ENCODE data around the gene TRIM68. TPM values are rescaled to one million over a fixed set of nuclear protein-coding genes. Genes with fewer than 3 reads are reported as not detected.

Gene TRIM68
- total RNA-seq, 1 donor from 2014 or later, result 24.6 TPM

DNA sequence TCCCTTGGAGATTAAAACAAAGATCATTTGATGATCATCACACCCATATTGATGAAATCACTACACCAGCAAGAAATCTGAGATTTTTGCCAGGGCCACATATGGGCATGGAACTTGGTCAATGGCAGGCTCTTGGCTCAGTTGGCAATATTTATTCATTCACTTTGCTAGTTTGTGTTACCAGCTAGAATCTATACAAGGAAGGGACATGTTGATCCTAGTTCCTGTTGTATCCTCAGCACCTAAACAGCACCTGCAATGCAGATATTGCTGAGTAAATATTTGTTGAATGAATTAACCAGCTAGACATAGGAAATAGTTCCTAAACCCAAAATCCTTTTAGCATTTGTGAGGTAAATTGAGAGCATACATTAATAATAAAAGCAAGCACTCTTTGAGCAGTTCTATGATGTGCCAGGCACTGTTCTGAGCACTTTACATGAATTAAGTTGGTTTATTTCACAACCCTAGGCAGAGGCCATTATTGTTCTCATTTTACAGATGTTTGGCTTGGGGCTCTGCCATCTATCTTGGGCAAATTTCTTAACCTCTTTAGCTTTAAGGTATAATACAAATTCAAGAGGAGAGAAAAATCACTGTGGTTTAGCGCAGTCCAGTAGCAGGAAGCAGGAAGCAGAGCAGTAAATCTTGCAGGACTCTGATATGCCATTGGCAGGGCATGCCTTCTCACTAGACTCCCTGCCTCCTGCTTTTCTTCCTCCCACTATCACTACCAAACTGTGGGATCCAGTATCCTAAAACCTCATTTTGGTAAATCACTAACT, 1.6 kb downstream of the TRIM68 start:
- no peak for DNase-seq (ENCODE audit: low spot score)

DNA sequence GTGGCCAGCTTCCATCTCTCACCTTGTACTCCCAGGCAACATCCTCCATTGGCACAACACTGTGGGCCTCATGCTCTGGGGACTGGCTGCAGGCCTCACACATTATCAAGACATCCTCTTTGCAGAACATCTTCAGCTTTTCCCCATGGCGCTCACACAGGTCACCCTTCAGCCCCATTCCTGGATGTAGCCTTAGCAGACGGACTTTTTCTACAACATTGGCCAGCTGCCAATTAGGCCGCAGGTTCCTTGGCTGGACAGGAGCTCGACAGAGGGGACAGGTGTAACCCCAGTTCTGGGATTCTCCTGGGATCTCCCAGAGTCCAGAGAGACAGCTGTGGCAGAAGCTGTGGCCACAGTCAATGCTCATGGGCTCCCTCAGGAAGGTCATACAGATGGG, 3.0 kb downstream of the TRIM68 start:
- no peak for DNase-seq (ENCODE audit: low spot score)

DNA sequence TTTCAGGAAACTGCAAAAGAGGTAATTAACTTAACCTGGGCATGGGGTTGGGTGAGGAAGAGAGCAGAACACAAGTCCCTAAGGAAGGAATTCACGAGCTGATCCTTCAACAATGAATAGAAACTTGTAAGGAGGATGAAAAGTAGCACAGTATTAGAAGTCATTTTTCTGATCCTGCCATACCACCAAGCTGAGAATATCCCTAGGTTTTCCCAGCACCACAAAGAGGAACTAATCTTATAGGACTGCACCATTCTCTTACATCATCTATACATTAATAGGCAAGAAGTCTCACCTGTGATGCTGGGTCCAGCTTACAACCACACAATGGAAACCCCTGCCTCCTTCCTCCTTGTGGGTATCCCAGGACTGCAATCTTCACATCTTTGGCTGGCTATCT, 14.3 kb downstream of the TRIM68 start, which contains the start of gene OR52I1:
Gene OR52I1 (plus strand): TSS at position 301 of the 400 bp plus-strand sequence. CDS start 0 bp downstream, at position 301.
- DNase-seq (ENCODE audit: low spot score), result no peak

DNA sequence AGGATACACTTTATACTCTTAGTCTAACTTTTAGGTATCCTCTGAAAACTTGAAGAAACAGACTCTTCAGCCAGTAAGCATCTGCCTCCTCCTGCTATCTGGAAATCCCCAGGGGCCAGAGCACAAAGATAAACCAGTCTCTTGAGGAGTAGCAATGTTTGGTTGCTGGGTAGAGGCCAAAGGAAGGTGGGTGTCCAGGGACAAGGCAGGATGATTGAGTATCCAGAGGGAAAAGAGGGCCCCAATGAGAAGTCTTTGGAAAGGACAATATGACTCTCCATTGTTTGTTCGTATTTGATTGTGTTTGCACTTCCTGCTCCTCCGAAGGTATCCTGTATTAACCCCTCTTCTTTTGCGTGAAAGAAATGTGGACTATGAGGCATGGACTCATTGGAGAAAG, 19.0 kb downstream of the TRIM68 start:
- no peak for DNase-seq (ENCODE audit: low spot score)

DNA sequence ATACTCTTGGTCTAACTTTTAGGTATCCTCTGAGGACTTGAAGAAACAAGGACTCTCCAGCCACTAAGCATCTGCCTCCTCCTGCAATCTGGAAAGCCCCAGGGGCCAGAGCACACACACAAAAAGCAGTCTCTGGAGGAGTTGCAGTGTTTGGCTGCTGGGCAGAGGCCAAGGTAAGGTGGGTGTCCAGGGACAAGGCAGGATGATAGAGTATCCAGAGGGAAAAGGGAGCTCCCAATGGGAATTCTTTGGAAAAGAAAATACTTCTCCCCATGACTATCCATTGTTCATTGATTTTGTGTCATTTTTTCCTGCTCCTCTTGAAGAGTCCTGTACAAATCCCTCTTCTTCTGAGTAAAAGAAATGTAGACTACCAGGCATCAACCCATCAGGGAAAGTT, 26.6 kb downstream of the TRIM68 start, which contains the start of gene OR52I2:
Gene OR52I2 (plus strand): TSS at position 301 of the 400 bp plus-strand sequence.
- no peak for DNase-seq (ENCODE audit: low spot score)

DNA sequence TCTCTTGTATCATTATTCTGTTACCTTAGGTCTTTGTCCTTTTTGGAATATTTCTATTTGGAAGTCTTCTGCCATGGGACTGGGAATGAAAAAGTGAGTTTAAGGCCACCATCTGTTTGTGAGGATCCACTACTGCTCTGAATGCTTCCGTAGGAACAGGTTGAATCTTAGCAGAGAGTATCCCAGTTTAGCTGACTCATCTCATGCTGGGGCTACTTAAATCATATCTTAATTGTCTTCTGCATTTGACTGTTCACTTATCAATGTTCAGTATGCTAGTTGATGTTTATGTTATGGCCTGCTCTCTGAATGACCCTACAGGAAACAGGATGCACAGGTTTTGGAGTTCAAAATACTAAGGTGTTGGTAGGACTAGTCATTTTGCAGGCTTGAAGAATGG, 27.9 kb downstream of the TRIM68 start:
- no peak for DNase-seq (ENCODE audit: low spot score)

DNA sequence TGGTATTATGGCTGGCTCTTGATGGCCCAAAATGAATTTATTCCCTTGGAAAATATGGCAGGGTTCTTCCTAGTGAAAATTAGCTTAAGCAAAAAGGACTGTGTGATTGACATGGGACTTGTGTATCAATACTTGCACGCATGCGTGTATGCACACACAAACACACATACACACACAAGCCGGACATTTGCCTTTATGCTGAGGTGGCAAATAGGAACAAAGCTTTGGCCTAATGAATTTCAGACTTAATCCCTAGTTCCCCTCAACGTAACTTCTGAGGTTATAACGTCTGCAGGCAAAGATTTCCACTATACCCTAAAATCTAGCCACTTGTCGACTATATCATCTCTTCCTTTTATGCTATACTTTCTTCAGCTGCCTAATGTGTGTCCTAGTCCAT, 29.4 kb downstream of the TRIM68 start:
- DNase-seq (ENCODE audit: low spot score), result no peak

DNA sequence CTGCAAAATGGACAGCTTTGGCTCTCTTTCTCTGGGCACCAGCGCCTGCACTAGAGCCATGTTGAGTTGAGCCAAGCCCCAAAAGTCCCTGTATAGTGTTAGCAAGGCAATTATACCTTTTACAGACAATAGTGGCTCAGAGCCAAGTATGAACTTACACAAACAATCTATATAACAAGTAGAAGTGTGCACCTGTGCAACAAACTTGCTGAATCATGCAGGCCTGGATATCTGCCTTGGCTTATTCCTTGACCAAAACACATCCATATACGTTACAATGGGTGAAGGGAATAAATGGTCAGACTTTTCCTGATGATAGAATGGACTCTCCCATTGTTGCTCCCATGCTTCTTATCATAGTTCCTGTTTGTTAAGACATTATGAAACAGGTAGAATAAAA, 30.3 kb downstream of the TRIM68 start:
- no peak for DNase-seq (ENCODE audit: low spot score)

DNA sequence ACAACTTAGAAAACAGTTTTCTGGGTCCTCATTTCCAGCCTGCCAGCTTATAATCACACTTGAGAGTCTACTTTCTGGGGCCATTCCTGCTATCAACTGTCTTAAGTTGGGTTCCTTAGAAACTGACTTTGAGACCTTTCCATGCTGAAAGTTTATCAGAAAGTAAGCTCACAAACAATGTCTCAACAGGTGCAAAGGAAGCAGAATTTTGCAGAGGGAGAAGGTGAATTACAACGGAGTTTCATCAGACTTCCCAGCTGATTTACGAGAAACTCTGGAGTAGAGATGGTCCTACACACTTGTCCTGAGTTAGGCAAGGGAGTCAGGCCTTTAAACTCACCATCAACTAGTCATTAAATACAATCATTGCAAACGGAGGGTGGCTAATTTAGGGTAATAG, 31.2 kb downstream of the TRIM68 start:
- DNase-seq (ENCODE audit: low spot score), result no peak

DNA sequence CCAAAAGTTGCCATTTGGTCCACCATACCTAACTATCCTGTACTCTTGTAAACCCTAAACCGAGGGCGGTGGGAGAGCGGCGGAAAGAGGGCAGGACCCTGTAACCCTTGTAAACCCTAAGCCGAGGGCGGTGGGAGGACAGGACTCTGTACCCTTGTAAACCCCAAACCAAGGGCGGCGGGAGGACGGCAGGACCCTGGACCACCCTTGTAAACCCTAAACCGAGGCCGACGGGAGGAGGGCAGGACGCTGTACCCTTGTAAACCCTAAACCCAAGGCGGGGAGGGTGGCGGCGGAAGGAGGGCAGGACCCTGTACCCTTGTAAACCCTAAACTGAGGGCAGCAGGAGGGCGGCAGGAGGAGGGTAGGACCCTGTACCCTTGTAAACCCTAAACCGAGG, 39.0 kb downstream of the TRIM68 start:
- DNase-seq (ENCODE audit: low spot score), result no peak

DNA sequence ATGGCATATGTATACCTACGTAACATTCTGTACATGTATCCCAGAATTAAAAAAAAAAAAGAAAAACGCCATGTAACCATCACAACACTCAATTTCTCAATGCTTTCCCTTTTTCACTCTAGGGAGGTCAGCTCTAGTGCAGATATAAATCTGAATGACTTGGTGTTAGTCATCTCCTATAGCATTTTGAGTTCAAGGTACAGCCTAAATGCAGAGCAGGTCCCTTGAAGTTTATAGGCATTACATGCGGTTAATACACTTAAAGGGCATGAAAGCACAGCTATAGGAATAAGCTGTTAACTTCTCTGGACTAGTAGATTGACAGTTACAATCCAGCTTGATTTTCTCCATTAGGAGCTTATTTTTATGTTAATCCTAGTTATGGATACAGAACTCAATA, 42.7 kb downstream of the TRIM68 start:
- DNase-seq (ENCODE audit: low spot score), result no peak

DNA sequence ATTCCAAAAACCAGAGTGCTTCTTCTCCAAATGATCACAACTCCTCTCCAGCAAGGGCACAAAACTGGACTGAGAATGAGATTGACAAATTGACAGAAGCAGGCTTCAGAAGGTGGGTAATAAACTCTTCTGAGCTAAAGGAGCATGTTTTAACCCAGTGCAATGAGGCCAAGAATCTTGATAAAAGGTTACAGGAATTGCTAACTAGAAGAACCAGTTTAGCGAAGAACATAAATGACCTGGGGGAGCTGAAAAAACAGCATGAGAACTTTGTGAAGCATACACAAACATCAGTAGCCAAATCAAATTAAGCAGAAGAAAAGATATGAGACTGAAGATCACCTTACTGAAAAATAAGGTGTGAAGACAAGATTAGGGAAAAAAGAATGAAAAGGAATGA, 47.6 kb downstream of the TRIM68 start:
- no peak for DNase-seq (ENCODE audit: low spot score)

DNA sequence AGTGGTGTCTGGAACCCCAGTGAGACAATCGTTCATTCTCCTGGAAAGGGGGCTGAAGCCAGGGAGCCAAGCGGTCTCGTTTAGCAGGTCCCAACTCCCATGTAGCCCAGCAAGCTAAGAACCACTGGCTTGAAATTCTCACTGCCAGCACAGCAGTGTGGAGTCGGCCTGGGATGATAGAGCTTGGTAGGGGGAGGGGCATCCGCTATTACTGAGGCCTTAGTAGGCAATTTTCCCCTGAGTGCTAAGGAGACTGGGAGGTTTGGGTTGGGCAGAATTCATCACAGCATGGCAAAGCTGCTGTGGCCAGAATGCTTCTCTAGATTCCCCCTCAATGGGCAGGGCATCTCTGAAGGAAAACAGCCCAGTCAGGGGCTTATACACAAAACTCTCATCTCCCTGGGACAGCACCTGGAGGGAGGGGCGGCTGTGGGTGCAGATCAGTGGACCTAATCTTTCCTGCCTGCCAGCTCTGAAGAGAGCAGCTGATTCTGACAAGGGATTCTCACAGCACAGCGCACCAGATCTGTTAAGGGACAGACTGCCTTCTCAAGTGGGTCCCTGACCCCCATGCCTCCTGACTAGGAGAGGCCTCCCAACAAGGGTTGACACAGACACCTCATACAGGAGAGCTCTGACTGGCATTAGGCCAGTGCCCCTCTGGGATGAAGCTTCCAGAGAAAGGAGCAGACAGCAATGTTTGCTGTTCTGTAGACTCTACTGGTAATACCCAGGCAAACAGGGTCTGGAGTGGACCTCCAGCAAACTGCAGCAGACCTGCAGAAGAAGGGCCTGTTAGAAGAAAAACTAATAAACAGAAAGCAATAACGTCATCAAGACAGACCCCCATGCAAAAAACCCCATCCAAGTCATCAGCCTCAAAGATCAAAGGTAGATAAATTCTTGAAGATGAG, 48.2 kb downstream of the TRIM68 start:
- no peak for DNase-seq (ENCODE audit: low spot score)

DNA sequence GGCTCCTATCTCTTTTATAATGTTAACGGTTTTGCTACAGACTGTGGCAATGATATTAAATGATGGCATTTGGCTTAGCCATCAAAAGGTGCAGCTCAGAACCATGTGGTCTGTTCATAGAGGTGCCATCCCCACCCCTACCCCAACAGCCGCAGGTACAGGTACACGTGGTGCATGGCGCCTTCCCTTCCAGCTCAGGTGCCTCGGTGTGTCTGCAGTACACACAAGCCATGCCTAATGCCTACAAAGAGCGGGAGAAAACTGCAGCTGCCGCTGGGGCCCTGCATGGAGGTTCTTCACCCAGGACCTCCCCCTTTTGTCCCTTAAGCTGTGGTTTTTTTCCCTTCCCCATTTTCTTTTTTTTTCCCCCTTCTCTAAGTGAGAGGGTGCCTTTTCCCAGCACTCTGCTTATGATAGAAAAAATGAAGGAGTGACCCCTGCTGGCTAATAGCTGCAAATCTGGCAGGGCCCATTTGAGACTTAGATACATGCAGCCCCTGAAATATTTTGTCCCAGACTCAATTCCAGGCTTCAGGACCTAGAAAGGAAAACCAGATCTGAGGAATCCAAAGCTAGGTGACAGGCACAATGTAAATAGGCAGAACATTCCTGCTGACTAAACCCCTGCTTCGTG, 56.6 kb downstream of the TRIM68 start:
- DNase-seq (ENCODE audit: low spot score), result no peak

Other genes starting within 250 kb of the TRIM68 start
- gene OR52B4, start 239.8 kb downstream of the TRIM68 start, total RNA-seq, result not detected
- 21.7 TPM for gene TRIM21, start 214.5 kb downstream of the TRIM68 start, total RNA-seq
- gene OR52K2, start 158.9 kb downstream of the TRIM68 start, total RNA-seq, result not detected
- gene OR52K1, start 125.6 kb downstream of the TRIM68 start, total RNA-seq, result 0.06 TPM
- gene OR52M1, start 63.0 kb downstream of the TRIM68 start, total RNA-seq, result not detected
- gene OR52I2, start 26.5 kb downstream of the TRIM68 start, total RNA-seq, result not detected
- not detected for gene OR52I1, start 14.2 kb downstream of the TRIM68 start, total RNA-seq
- not detected for gene OR51D1, start 29.2 kb upstream of the TRIM68 start, total RNA-seq
- 0.37 TPM for gene OR51E1, start 35.8 kb upstream of the TRIM68 start, total RNA-seq
- gene OR51E2, start 89.6 kb upstream of the TRIM68 start, total RNA-seq, result 0.63 TPM
- gene MMP26, start 96.6 kb upstream of the TRIM68 start, total RNA-seq, result not detected
- gene OR51F1, start 161.7 kb upstream of the TRIM68 start, total RNA-seq, result not detected
- gene OR52R1, start 196.1 kb upstream of the TRIM68 start, total RNA-seq, result not detected
- gene OR51F2, start 213.1 kb upstream of the TRIM68 start, total RNA-seq, result not detected
- not detected for gene OR51S1, start 241.0 kb upstream of the TRIM68 start, total RNA-seq